Inflammatory macrophage (primary cell): ENCODE results near the gene NPAS3.

Experiments used
- DNase-seq, 2 donors: peaks; one replicate each; pipeline ENCODE4 v3.0.0-alpha.2; 2020 to 2022

Gene NPAS3

GRCh38 chr14:33271216-33271615, 332.5 kb downstream of the NPAS3 start:
- DNase-seq, result no peak

- DNase-seq, result no peak
Observed at GRCh38 chr14:33271891-33272290, 333.2 kb downstream of the NPAS3 start.

GRCh38 chr14:33273978-33274377, 335.3 kb downstream of the NPAS3 start:
- no peak for DNase-seq

- no peak for DNase-seq
Observed at GRCh38 chr14:33275879-33276278, 337.2 kb downstream of the NPAS3 start.

GRCh38 chr14:33279865-33280264, 341.2 kb downstream of the NPAS3 start:
- no peak for DNase-seq

GRCh38 chr14:33280646-33281045, 342.0 kb downstream of the NPAS3 start:
- DNase-seq, result no peak

GRCh38 chr14:33282331-33283230, 343.9 kb downstream of the NPAS3 start:
- DNase-seq, result no peak

- no peak for DNase-seq
Observed at GRCh38 chr14:33285902-33286700, 347.4 kb downstream of the NPAS3 start.

GRCh38 chr14:33287189-33287588, 348.5 kb downstream of the NPAS3 start:
- no peak for DNase-seq

- no peak for DNase-seq
Observed at GRCh38 chr14:33290641-33291040, 352.0 kb downstream of the NPAS3 start.

GRCh38 chr14:33291529-33292104, 352.9 kb downstream of the NPAS3 start:
- DNase-seq, result no peak

GRCh38 chr14:33294419-33294818, 355.7 kb downstream of the NPAS3 start:
- DNase-seq, result no peak

- no peak for DNase-seq
Observed at GRCh38 chr14:33297565-33297964, 358.9 kb downstream of the NPAS3 start.

- DNase-seq, result no peak
Observed at GRCh38 chr14:33307691-33308251, 369.1 kb downstream of the NPAS3 start.

GRCh38 chr14:33309106-33309505, 370.4 kb downstream of the NPAS3 start:
- no peak for DNase-seq

GRCh38 chr14:33315217-33315616, 376.5 kb downstream of the NPAS3 start:
- no peak for DNase-seq

- no peak for DNase-seq
Observed at GRCh38 chr14:33315721-33316120, 377.0 kb downstream of the NPAS3 start.

GRCh38 chr14:33317675-33318074, 379.0 kb downstream of the NPAS3 start:
- DNase-seq, result no peak

- DNase-seq, result no peak
Observed at GRCh38 chr14:33323979-33324378, 385.3 kb downstream of the NPAS3 start.

GRCh38 chr14:33331176-33331949, 392.7 kb downstream of the NPAS3 start:
- no peak for DNase-seq

GRCh38 chr14:33332497-33332896, 393.8 kb downstream of the NPAS3 start:
- DNase-seq, result no peak

GRCh38 chr14:33335366-33335765, 396.7 kb downstream of the NPAS3 start:
- DNase-seq, result no peak
